AG09309 (cell line): Measurements from ENCODE around the gene OLFML2B.
"Not testable (repeated sequence)": the region's sequence is repeated elsewhere in the genome, so short reads cannot be mapped to it uniquely, and the experiment has no call there.

Experiments used
- DNase-seq: peaks from one replicate; pipeline ENCODE4 v3.0.0-alpha.2; 2010; ENCODE audit warnings: low read depth
- H3K4me3 ChIP-seq: 2 replicates; pipeline ENCODE4 v1.5.1; 2011; ENCODE audit warnings: mild to moderate bottlenecking, low read depth, low read length, moderate library complexity; ENCODE audit not compliant: control insufficient read depth
- CTCF ChIP-seq: IDR thresholded peaks from 2 replicates; pipeline ENCODE4 v1.5.1; 2011; ENCODE audit warnings: mild to moderate bottlenecking, low read depth, low read length, inconsistent platforms; ENCODE audit not compliant: insufficient read depth, control insufficient read depth; ENCODE audit errors: missing control alignments

OLFML2B gene

GRCh38 chr1:162067466-162067865 lies 43.8 kb upstream of the OLFML2B start:
- no peak for DNase-seq
- H3K4me3 ChIP-seq = no peak overlapping the region
- TF ChIP-seq CTCF = no peak

- H3K4me3 ChIP-seq, DNase-seq: not testable (repeated sequence)
Observed at GRCh38 chr1:162066836-162067235, 43.2 kb upstream of the OLFML2B start.

GRCh38 chr1:162065016-162065415 lies 41.3 kb upstream of the OLFML2B start:
- no peak for TF ChIP-seq CTCF
- no peak for DNase-seq

GRCh38 chr1:162062542-162063015 lies 38.9 kb upstream of the OLFML2B start:
- H3K4me3 ChIP-seq = no peak overlapping the region
- TF ChIP-seq CTCF = no peak
- DNase-seq = peak; percentile 11

More at GRCh38 chr1:162065016-162065415, 41.3 kb upstream of the OLFML2B start:
- H3K4me3 ChIP-seq = no peak overlapping the region

- no peak for DNase-seq
Observed at GRCh38 chr1:162060314-162060713, 36.6 kb upstream of the OLFML2B start.

GRCh38 chr1:162059721-162060120 lies 36.1 kb upstream of the OLFML2B start:
- TF ChIP-seq CTCF = no peak
- H3K4me3 ChIP-seq = no peak overlapping the region
- no peak for DNase-seq

More at GRCh38 chr1:162060314-162060713, 36.6 kb upstream of the OLFML2B start:
- TF ChIP-seq CTCF = no peak
- no peak overlapping the region for H3K4me3 ChIP-seq

- DNase-seq = no peak
- no peak for TF ChIP-seq CTCF
- no peak overlapping the region for H3K4me3 ChIP-seq
Observed at GRCh38 chr1:162056579-162056978, 32.9 kb upstream of the OLFML2B start.
